GM12878 (cell line): ENCODE data around the gene MATN1. TPM values are rescaled to one million over a fixed set of nuclear protein-coding genes. Genes with fewer than 3 reads are reported as not detected.

ENCODE experiments used
- BRCA1 ChIP-seq: IDR thresholded peaks from 2 replicates; pipeline ENCODE4 v1.6.1; 2011; ENCODE audit warnings: low read depth, low read length, improper control_type of control experiment
- CBFB ChIP-seq: IDR thresholded peaks from 2 replicates; pipeline ENCODE4 v1.6.1; 2016; ENCODE audit warnings: antibody characterized with exemption, low read depth
- EGR1 ChIP-seq, 2 experiments: IDR thresholded peaks; 1 replicate in 1 of 2; 2 replicates in 1 of 2; pipeline ENCODE4 v1.6.1; 2011 to 2012; ENCODE audit warnings: low read depth in 2 of 2, low read length in 2 of 2, borderline replicate concordance in 1 of 2, mild to moderate bottlenecking in 1 of 2, moderate library complexity in 1 of 2
- HDGF ChIP-seq: fragments of 450-650 bp; IDR thresholded peaks from 2 replicates; pipeline ENCODE4 v1.6.1; 2016; ENCODE audit warnings: antibody characterized with exemption
- IKZF1 ChIP-seq: fragments of 450-650 bp; conservative IDR thresholded peaks from 2 replicates; pipeline ENCODE4 v1.6.1; 2017; ENCODE audit warnings: antibody characterized with exemption, mild to moderate bottlenecking
- KDM1A ChIP-seq: fragments of 200-600 bp; sonication (generic); IDR thresholded peaks from 2 replicates; pipeline ENCODE4 v1.6.1; 2016; ENCODE audit warnings: borderline replicate concordance
- MEF2A ChIP-seq: IDR thresholded peaks from 2 replicates; pipeline ENCODE4 v1.6.1; 2011; ENCODE audit warnings: low read depth, mild to moderate bottlenecking, low read length, moderate library complexity; ENCODE audit not compliant: insufficient read depth
- MEF2B ChIP-seq: fragments of 450-650 bp; IDR thresholded peaks from 2 replicates; pipeline ENCODE4 v1.6.1; 2018; ENCODE audit warnings: mild to moderate bottlenecking, moderate library complexity; ENCODE audit not compliant: partially characterized antibody, poor library complexity, severe bottlenecking
- MTA2 ChIP-seq: fragments of 450-650 bp; IDR thresholded peaks from 2 replicates; pipeline ENCODE4 v1.6.1; 2016; ENCODE audit warnings: low read depth, mild to moderate bottlenecking, moderate library complexity
- POLR2A ChIP-seq: IDR thresholded peaks from 2 replicates; pipeline ENCODE4 v1.6.1; 2011; ENCODE audit warnings: low read depth, mild to moderate bottlenecking, low read length
- TCF7 ChIP-seq: IDR thresholded peaks from 2 replicates; pipeline ENCODE4 v1.6.1; 2014; ENCODE audit warnings: antibody characterized with exemption, borderline replicate concordance
- ZBTB4 ChIP-seq: fragments of 450-650 bp; formaldehyde crosslinking; IDR thresholded peaks from 2 replicates; pipeline ENCODE4 v1.4.0; 2022; ENCODE audit warnings: mild to moderate bottlenecking, moderate library complexity
- polyA plus RNA-seq, 11 experiments: library from polyadenylated mRNA; depleted of rRNA in 4 of 11; unstranded in 6 of 11; stranded (reverse) in 5 of 11; fragments of >200 nt; fragmentation: Nextera tagmentation in 4 of 11; fragmentation: Illumina TruSeq in 1 of 11; extraction: Ambion mirVana in 4 of 11; extraction: Trizol in 1 of 11; gene quantifications; 1 replicate in 1 of 11; 2 replicates in 10 of 11; pipeline versions ENCODE4 v1.2.1 to v1.2.3, GENCODE V29; 2011 to 2016; ENCODE audit warnings: inconsistent platforms in 2 of 11, missing spikeins in 2 of 11, low read depth in 1 of 11
- total RNA-seq, 4 experiments: library from RNA; depleted of rRNA in 3 of 4; stranded (reverse); fragments of >200 nt in 3 of 4; fragmentation: Illumina TruSeq in 1 of 4; extraction: Trizol in 1 of 4; gene quantifications; 2 replicates each; pipeline versions ENCODE4 v1.2.1 to v1.2.3, GENCODE V29; 2013 to 2021
- TF ChIP-seq, protein P1 (sequence below): fragments of 450-650 bp; IDR thresholded peaks from 2 replicates; pipeline ENCODE4 v1.6.1; 2017; ENCODE audit warnings: low read depth, mild to moderate bottlenecking, moderate library complexity

MATN1 gene
- total and polyA plus RNA-seq, 10 of the 15 experiments (the other 5 are each of a cell fraction or from before 2014, with no cell fraction given) = 0.04 to 0.50 (median 0.10) TPM; not detected in 1

DNA sequence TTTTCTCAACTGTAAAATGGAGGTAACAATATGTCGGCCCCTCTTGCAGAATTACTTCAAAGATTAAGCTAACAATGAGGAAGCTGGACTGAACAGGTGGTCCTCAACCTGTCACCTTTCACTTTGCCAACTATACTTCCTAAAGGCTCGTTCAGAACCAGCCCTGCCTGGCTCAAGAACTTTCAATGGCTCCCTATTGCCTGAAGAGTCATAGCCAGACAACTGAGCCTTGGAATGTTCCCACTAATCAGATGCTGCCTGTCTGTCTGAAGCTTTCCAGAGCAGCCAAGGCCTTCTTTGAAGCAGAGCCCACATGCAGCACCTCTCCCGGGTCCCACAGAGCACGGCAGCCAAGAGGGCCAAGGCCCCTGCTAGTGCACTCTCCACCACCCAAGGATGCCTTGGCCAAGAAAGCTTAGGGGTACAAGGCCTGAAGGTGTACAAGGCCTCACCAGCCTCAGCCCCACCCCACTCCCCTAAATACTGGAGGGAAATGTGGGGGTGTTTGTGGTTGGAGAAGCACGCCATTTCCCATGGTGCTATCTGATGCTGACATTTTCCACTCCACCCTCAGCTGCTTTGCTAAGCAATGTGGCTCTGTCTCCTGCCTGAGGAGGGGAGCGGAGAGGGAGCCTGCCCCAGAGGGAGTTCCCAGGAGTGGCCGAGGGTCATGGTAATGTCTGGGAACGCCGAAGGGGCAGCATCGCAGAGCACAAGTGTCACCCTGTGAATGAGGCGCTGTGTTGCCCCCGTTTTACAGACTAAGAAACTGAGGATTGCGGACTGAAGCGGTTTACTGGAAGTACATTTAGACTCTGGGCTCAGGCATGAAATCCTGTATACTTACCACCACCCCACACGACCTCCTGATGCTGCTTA, 42.4 kb upstream of the MATN1 start (continued):
- TF ChIP-seq ZBTB4 (0 out of 2 replicates have a peak, but pooled peaks have one; percentile 32), EGR1 (IDR thresholded peaks at IDR 0.05; ENCODE audit: borderline replicate concordance in 1 of 2, low read depth in 2 of 2, low read length in 2 of 2) (peak in 1 of 2 experiments; percentile 73; a peak in 2 of 3 replicates), CBFB (peak; percentile 17; the same call in 1 of the 2 replicates), BRCA1 (no peak), KDM1A (peak; percentile 28; the same call in 1 of the 2 replicates), POLR2A (peak; percentile 17; the same call in 1 of the 2 replicates), MTA2 (no peak; the same call in none of the 2 replicates), MEF2B (peak; percentile 17), HDGF (peak; percentile 61; the same call in 1 of the 2 replicates), TCF7 (no peak), IKZF1 (0 out of 2 replicates have a peak, but pooled peaks have one; percentile 37), MEF2A (0 out of 2 replicates have a peak, but pooled peaks have one; percentile 35)
- TF ChIP-seq, protein P1, sequence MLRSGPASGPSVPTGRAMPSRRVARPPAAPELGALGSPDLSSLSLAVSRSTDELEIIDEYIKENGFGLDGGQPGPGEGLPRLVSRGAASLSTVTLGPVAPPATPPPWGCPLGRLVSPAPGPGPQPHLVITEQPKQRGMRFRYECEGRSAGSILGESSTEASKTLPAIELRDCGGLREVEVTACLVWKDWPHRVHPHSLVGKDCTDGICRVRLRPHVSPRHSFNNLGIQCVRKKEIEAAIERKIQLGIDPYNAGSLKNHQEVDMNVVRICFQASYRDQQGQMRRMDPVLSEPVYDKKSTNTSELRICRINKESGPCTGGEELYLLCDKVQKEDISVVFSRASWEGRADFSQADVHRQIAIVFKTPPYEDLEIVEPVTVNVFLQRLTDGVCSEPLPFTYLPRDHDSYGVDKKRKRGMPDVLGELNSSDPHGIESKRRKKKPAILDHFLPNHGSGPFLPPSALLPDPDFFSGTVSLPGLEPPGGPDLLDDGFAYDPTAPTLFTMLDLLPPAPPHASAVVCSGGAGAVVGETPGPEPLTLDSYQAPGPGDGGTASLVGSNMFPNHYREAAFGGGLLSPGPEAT = peak; percentile 31
